H9 (cell line): ENCODE measurements around the gene ARID1B. TPM values are rescaled to one million over a fixed set of nuclear protein-coding genes. Genes with fewer than 3 reads are reported as not detected.

Experiments used
- DNase-seq: peaks from one replicate; pipeline ENCODE4 v3.0.0-alpha.2; 2017
- H2AFZ ChIP-seq: one replicate; pipeline ENCODE4 v1.6.1; 2013; ENCODE audit warnings: mild to moderate bottlenecking, low read length, control low read depth, moderate library complexity
- H2AK5ac ChIP-seq: 2 replicates; pipeline ENCODE4 v1.6.1; 2013; ENCODE audit warnings: low read length, control low read depth, mixed read lengths; ENCODE audit not compliant: insufficient read length
- H2BK120ac ChIP-seq: one replicate; pipeline ENCODE4 v1.6.1; 2013; ENCODE audit warnings: low read depth, mild to moderate bottlenecking, low read length, control low read depth, inconsistent platforms; ENCODE audit not compliant: poor library complexity, severe bottlenecking
- H2BK12ac ChIP-seq: 2 replicates; pipeline ENCODE4 v1.6.1; 2013; ENCODE audit warnings: low read length, control low read depth, mixed read lengths, low read depth; ENCODE audit not compliant: insufficient read length
- H2BK15ac ChIP-seq: 2 replicates; pipeline ENCODE4 v1.6.1; 2013; ENCODE audit warnings: low read depth, low read length, control low read depth
- H2BK20ac ChIP-seq: one replicate; pipeline ENCODE4 v1.6.1; 2013; ENCODE audit warnings: low read depth, mild to moderate bottlenecking, low read length, control low read depth, inconsistent platforms; ENCODE audit not compliant: poor library complexity, severe bottlenecking
- H2BK5ac ChIP-seq: 2 replicates; pipeline ENCODE4 v1.6.1; 2013; ENCODE audit warnings: low read length, control low read depth, mixed read lengths; ENCODE audit not compliant: insufficient read length
- H3K14ac ChIP-seq: 2 replicates; pipeline ENCODE4 v1.6.1; 2013; ENCODE audit warnings: low read length, control low read depth; ENCODE audit not compliant: insufficient read depth
- H3K18ac ChIP-seq: 2 replicates; pipeline ENCODE4 v1.6.1; 2013; ENCODE audit warnings: low read depth, mild to moderate bottlenecking, mixed read lengths, low read length, control low read depth; ENCODE audit not compliant: insufficient read length
- H3K23ac ChIP-seq: 2 replicates; pipeline ENCODE4 v1.6.1; 2013; ENCODE audit warnings: low read length, control low read depth, mixed read lengths, low read depth; ENCODE audit not compliant: insufficient read length
- H3K23me2 ChIP-seq: 2 replicates; pipeline ENCODE4 v1.6.1; 2013; ENCODE audit warnings: low read depth, mild to moderate bottlenecking, mixed read lengths, low read length, control low read depth; ENCODE audit not compliant: insufficient read length, poor library complexity, severe bottlenecking
- H3K27ac ChIP-seq: 2 replicates; pipeline ENCODE4 v1.5.1; 2013; ENCODE audit warnings: low read length, control low read depth, mixed read lengths, low read depth; ENCODE audit not compliant: insufficient read length
- H3K27me3 ChIP-seq: 2 replicates; pipeline ENCODE4 v1.6.1; 2013; ENCODE audit warnings: low read length, control low read depth, inconsistent platforms; ENCODE audit not compliant: insufficient read depth
- H3K4ac ChIP-seq: 2 replicates; pipeline ENCODE4 v1.6.1; 2013; ENCODE audit warnings: low read depth, mild to moderate bottlenecking, control low read depth, inconsistent platforms, low read length, moderate library complexity
- H3K4me1 ChIP-seq: 2 replicates; pipeline ENCODE4 v1.6.1; 2013; ENCODE audit warnings: low read length, control low read depth, inconsistent platforms; ENCODE audit not compliant: insufficient read depth
- H3K4me2 ChIP-seq: 2 replicates; pipeline ENCODE4 v1.6.1; 2013; ENCODE audit warnings: low read length, control low read depth, mixed read lengths; ENCODE audit not compliant: insufficient read length, insufficient read depth
- H3K56ac ChIP-seq: 2 replicates; pipeline ENCODE4 v1.6.1; 2013; ENCODE audit warnings: low read depth, mild to moderate bottlenecking, mixed read lengths, low read length, control low read depth; ENCODE audit not compliant: insufficient read length
- H3K79me1 ChIP-seq: 2 replicates; pipeline ENCODE4 v1.6.1; 2013; ENCODE audit warnings: low read depth, mild to moderate bottlenecking, moderate library complexity, low read length, control low read depth, inconsistent platforms; ENCODE audit not compliant: insufficient read depth, poor library complexity, severe bottlenecking
- H3K79me2 ChIP-seq: 2 replicates; pipeline ENCODE4 v1.6.1; 2013; ENCODE audit warnings: low read length, control low read depth, inconsistent platforms; ENCODE audit not compliant: insufficient read depth
- H3K9ac ChIP-seq: 2 replicates; pipeline ENCODE4 v1.6.1; 2013; ENCODE audit warnings: low read length, control low read depth, mixed read lengths; ENCODE audit not compliant: insufficient read length; ENCODE audit errors: extremely low read depth
- H3K9me3 ChIP-seq: one replicate; pipeline ENCODE4 v1.6.1; 2013; ENCODE audit warnings: low read depth, low read length, inconsistent platforms; ENCODE audit not compliant: control insufficient read depth
- H3T11ph ChIP-seq: one replicate; pipeline ENCODE4 v1.6.1; 2013; ENCODE audit warnings: mild to moderate bottlenecking, low read length, control low read depth, inconsistent platforms
- H4K20me1 ChIP-seq: one replicate; pipeline ENCODE4 v1.6.1; 2013; ENCODE audit not compliant: control insufficient read depth, insufficient read length, insufficient read depth
- H4K5ac ChIP-seq: 2 replicates; pipeline ENCODE4 v1.6.1; 2013; ENCODE audit warnings: low read depth, mild to moderate bottlenecking, mixed read lengths, low read length, control low read depth; ENCODE audit not compliant: insufficient read length
- H4K8ac ChIP-seq: replicated peaks from 2 replicates; pipeline ENCODE4 v1.6.1; 2013; ENCODE audit warnings: low read length, control low read depth, mixed read lengths, low read depth; ENCODE audit not compliant: insufficient read length
- H4K91ac ChIP-seq: 2 replicates; pipeline ENCODE4 v1.6.1; 2013; ENCODE audit warnings: low read depth, mild to moderate bottlenecking, moderate library complexity, mixed read lengths, low read length, control low read depth; ENCODE audit not compliant: insufficient read length
- H3K27ac Mint-ChIP-seq, 3 experiments: 2 replicates in 2 of 3; 3 replicates in 1 of 3; pipeline ENCODE4 v1.8.0; 2020 to 2021; ENCODE audit warnings: mixed read lengths in 3 of 3, mild to moderate bottlenecking in 1 of 3, moderate library complexity in 1 of 3
- H3K27me3 Mint-ChIP-seq: 2 replicates; pipeline ENCODE4 v1.8.0; 2021; ENCODE audit warnings: low read depth, mild to moderate bottlenecking, moderate library complexity, mixed read lengths
- H3K36me3 Mint-ChIP-seq, 3 experiments: 2 replicates in 2 of 3; 3 replicates in 1 of 3; pipeline ENCODE4 v1.8.0; 2020 to 2021; ENCODE audit warnings: low read depth in 3 of 3, mixed read lengths in 3 of 3; ENCODE audit not compliant: insufficient read depth in 1 of 3
- H3K4me1 Mint-ChIP-seq, 2 experiments: 2 replicates each; pipeline ENCODE4 v1.8.0; 2020; ENCODE audit warnings: mixed read lengths in 2 of 2
- H3K4me3 Mint-ChIP-seq, 2 experiments: 2 replicates in 1 of 2; 3 replicates in 1 of 2; pipeline ENCODE4 v1.8.0; 2020 to 2021; ENCODE audit warnings: mild to moderate bottlenecking in 2 of 2, mixed read lengths in 2 of 2, moderate library complexity in 1 of 2
- H3K9me3 Mint-ChIP-seq, 2 experiments: 2 replicates in 1 of 2; 3 replicates in 1 of 2; pipeline ENCODE4 v1.8.0; 2020; ENCODE audit warnings: mild to moderate bottlenecking in 2 of 2, mixed read lengths in 2 of 2, moderate library complexity in 1 of 2
- CTCF ChIP-seq: fragments of 200-600 bp; sonication (generic); conservative IDR thresholded peaks from 3 replicates; pipeline ENCODE4 v1.8.0; 2021; ENCODE audit warnings: antibody characterized with exemption, mild to moderate bottlenecking
- WGBS: extraction: QIAGEN DNeasy Blood & Tissue Kit; methylation state at CpG from one replicate; pipeline ENCODE4 v1.1.7; 2013; ENCODE audit warnings: missing lambda C conversion rate, low lambda C conversion rate, mixed read lengths; ENCODE audit not compliant: insufficient read length; ENCODE audit errors: extremely low coverage; 5-methylcytosine and 5-hydroxymethylcytosine counted together
- total RNA-seq: library from RNA; stranded (reverse); gene quantifications from 2 replicates; pipeline ENCODE4 v1.2.1, GENCODE V29; 2021

The ARID1B gene
- total RNA-seq, 1 experiment from 2014 or later, result 88.2 TPM

- no peaks in the 10 kb centered on the region for H3K79me2 ChIP-seq
- no peak overlapping the region for H3T11ph ChIP-seq
- H4K8ac ChIP-seq, result no peak overlapping the region
- H4K91ac ChIP-seq, result no peak overlapping the region
- no peak overlapping the region for H3K27ac ChIP-seq
- Mint-ChIP-seq H3K4me3 (no peak overlapping the region), H3K36me3 (no peaks in the 10 kb centered on the region), H3K27me3 (peaks cover 15% of the 10 kb centered on the region), H3K4me1 (no peaks in the 10 kb centered on the region), H3K27ac (no peak overlapping the region), H3K9me3 (no peaks in the 10 kb centered on the region; a peak in 1 of 5 replicates)
- no peak overlapping the region for H3K9ac ChIP-seq
- H3K14ac ChIP-seq, result no peak overlapping the region
- H3K9me3 ChIP-seq, result no peaks in the 10 kb centered on the region
- H2BK20ac ChIP-seq, result no peak overlapping the region
- H2BK12ac ChIP-seq, result no peak overlapping the region
- no peak overlapping the region for H2BK5ac ChIP-seq
- DNase-seq, result no peak
- no peaks in the 10 kb centered on the region for H3K23me2 ChIP-seq
- H4K5ac ChIP-seq, result no peak overlapping the region
- no peak overlapping the region for H3K23ac ChIP-seq
- no peaks in the 10 kb centered on the region for H3K4me1 ChIP-seq
- no peak overlapping the region for H3K4me2 ChIP-seq
- H2BK120ac ChIP-seq, result no peak overlapping the region
- no peak overlapping the region for H2BK15ac ChIP-seq
- H3K4ac ChIP-seq, result no peak overlapping the region
- no peak overlapping the region for H3K56ac ChIP-seq
- no peaks in the 10 kb centered on the region for H3K27me3 ChIP-seq
- H2AFZ ChIP-seq, result no peak overlapping the region
- no peak overlapping the region for H3K18ac ChIP-seq
- no peak for TF ChIP-seq CTCF
- no CpG with 5 or more reads among the region's 3 CpGs for whole genome bisulfite sequencing
- no peaks in the 10 kb centered on the region for H4K20me1 ChIP-seq
- no peaks in the 10 kb centered on the region for H3K79me1 ChIP-seq
- H2AK5ac ChIP-seq, result no peak overlapping the region
Observed at GRCh38 chr6:157254538-157254937, 477.4 kb downstream of the ARID1B start.
